HEK293 (cell line): ENCODE measurements around the gene TMEM150A.

Experiments
- CTCF ChIA-PET: fragments of 350-600 bp; formaldehyde crosslinking; extraction: SDS; loops from one replicate; lab custom pipeline; 2021; ENCODE audit warnings: antibody characterized with exemption; lab: Yijun Ruan, JAX
- POLR2A ChIA-PET: fragments of 300-600 bp; formaldehyde crosslinking; extraction: SDS; loops from one replicate; lab custom pipeline; 2020; ENCODE audit warnings: antibody characterized with exemption, inconsistent platforms; lab: Yijun Ruan, JAX
- H3K27ac ChIP-seq: fragments of 200-500 bp; sonication (Bioruptor generic); 2 replicates; pipeline ENCODE4 v1.5.1; 2014; ENCODE audit warnings: low read depth, low read length, control low read depth, inconsistent platforms; ENCODE audit errors: extremely low read depth
- H3K36me3 ChIP-seq, 2 experiments: fragments of 200-500 bp in 1 of 2; sonication (Bioruptor generic) in 1 of 2; 1 replicate in 1 of 2; 2 replicates in 1 of 2; pipeline ENCODE4 v1.5.1; 2014 to 2017; ENCODE audit warnings: inconsistent platforms in 2 of 2, low read length in 2 of 2; ENCODE audit not compliant: control insufficient read depth in 2 of 2, insufficient read depth in 1 of 2
- H3K4me1 ChIP-seq: fragments of 200-500 bp; sonication (Bioruptor generic); 2 replicates; pipeline ENCODE4 v1.5.1; 2014; ENCODE audit warnings: mild to moderate bottlenecking, low read length, inconsistent platforms; ENCODE audit not compliant: control insufficient read depth, insufficient read depth
- H3K4me3 ChIP-seq: 2 replicates; pipeline ENCODE4 v1.5.1; 2011; ENCODE audit warnings: low read depth, mild to moderate bottlenecking, control low read depth, low read length, moderate library complexity
- H3K9me3 ChIP-seq: fragments of 200-500 bp; sonication (Bioruptor generic); 2 replicates; pipeline ENCODE4 v1.5.1; 2014; ENCODE audit warnings: low read depth, low read length, inconsistent platforms; ENCODE audit not compliant: control insufficient read depth, insufficient read depth
- INSM2 ChIP-seq: fragments of 450-650 bp; formaldehyde crosslinking; IDR thresholded peaks from 2 replicates; pipeline ENCODE4 v1.5.1; 2016; ENCODE audit warnings: missing biosample characterization, missing genetic modification characterization
- OVOL3 ChIP-seq: fragments of 450-650 bp; formaldehyde crosslinking; IDR thresholded peaks from 2 replicates; pipeline ENCODE4 v1.5.1; 2016; ENCODE audit warnings: missing biosample characterization, missing genetic modification characterization
- PRDM1 ChIP-seq: fragments of 450-650 bp; formaldehyde crosslinking; IDR thresholded peaks from 2 replicates; pipeline ENCODE4; 2016; ENCODE audit warnings: missing biosample characterization, missing genetic modification characterization
- PRDM10 ChIP-seq: fragments of 450-650 bp; formaldehyde crosslinking; IDR thresholded peaks from 2 replicates; pipeline ENCODE4 v1.5.1; 2016; ENCODE audit warnings: missing biosample characterization, missing genetic modification characterization
- SALL2 ChIP-seq: fragments of 450-650 bp; formaldehyde crosslinking; IDR thresholded peaks from 2 replicates; pipeline ENCODE4 v1.5.0; 2017; ENCODE audit warnings: missing biosample characterization, mild to moderate bottlenecking, missing genetic modification characterization, borderline replicate concordance
- WT1 ChIP-seq: fragments of 450-650 bp; formaldehyde crosslinking; IDR thresholded peaks from 2 replicates; pipeline ENCODE4 v1.5.1; 2016; ENCODE audit warnings: missing biosample characterization, missing genetic modification characterization
- ZBTB6 ChIP-seq: fragments of 450-650 bp; formaldehyde crosslinking; IDR thresholded peaks from 2 replicates; pipeline ENCODE4 v1.5.1; 2017; ENCODE audit warnings: missing biosample characterization, missing genetic modification characterization
- ZFHX2 ChIP-seq: fragments of 450-650 bp; formaldehyde crosslinking; conservative IDR thresholded peaks from 2 replicates; pipeline ENCODE4 v1.5.1; 2016; ENCODE audit warnings: missing biosample characterization, missing genetic modification characterization
- ZFP41 ChIP-seq: fragments of 450-650 bp; formaldehyde crosslinking; IDR thresholded peaks from 2 replicates; pipeline ENCODE4 v1.5.1; 2016; ENCODE audit warnings: missing biosample characterization, missing genetic modification characterization, borderline replicate concordance
- ZNF174 ChIP-seq: fragments of 450-650 bp; formaldehyde crosslinking; IDR thresholded peaks from 2 replicates; pipeline ENCODE4 v1.5.0; 2017; ENCODE audit warnings: missing biosample characterization, mild to moderate bottlenecking, missing genetic modification characterization
- ZNF202 ChIP-seq: fragments of 450-650 bp; formaldehyde crosslinking; IDR thresholded peaks from 2 replicates; pipeline ENCODE4 v1.5.1; 2016; ENCODE audit warnings: missing biosample characterization, missing genetic modification characterization, borderline replicate concordance
- ZNF248 ChIP-seq: fragments of 450-650 bp; formaldehyde crosslinking; IDR thresholded peaks from 2 replicates; pipeline ENCODE4 v1.5.1; 2017; ENCODE audit warnings: missing biosample characterization, missing genetic modification characterization
- ZNF501 ChIP-seq: fragments of 450-650 bp; formaldehyde crosslinking; IDR thresholded peaks from 2 replicates; pipeline ENCODE4 v1.5.1; 2016; ENCODE audit warnings: missing biosample characterization, missing genetic modification characterization
- ZNF518A ChIP-seq: fragments of 450-650 bp; formaldehyde crosslinking; conservative IDR thresholded peaks from 2 replicates; pipeline ENCODE4 v1.5.1; 2016; ENCODE audit warnings: low read depth, missing biosample characterization, missing genetic modification characterization
- ZNF560 ChIP-seq: fragments of 450-650 bp; formaldehyde crosslinking; IDR thresholded peaks from 2 replicates; pipeline ENCODE4 v1.5.1; 2017; ENCODE audit warnings: missing biosample characterization, missing genetic modification characterization, borderline replicate concordance
- ZNF571 ChIP-seq: fragments of 450-650 bp; formaldehyde crosslinking; IDR thresholded peaks from 2 replicates; pipeline ENCODE4 v1.5.0; 2017; ENCODE audit warnings: missing biosample characterization, missing genetic modification characterization
- ZNF658 ChIP-seq: fragments of 450-650 bp; formaldehyde crosslinking; IDR thresholded peaks from 2 replicates; pipeline ENCODE4; 2016; ENCODE audit warnings: missing biosample characterization, missing genetic modification characterization
- ZNF830 ChIP-seq: fragments of 450-650 bp; IDR thresholded peaks from 2 replicates; pipeline ENCODE4 v1.5.0; 2018; ENCODE audit warnings: missing biosample characterization, missing genetic modification characterization, low read depth, mild to moderate bottlenecking, moderate library complexity
- ZSCAN23 ChIP-seq: fragments of 450-650 bp; formaldehyde crosslinking; IDR thresholded peaks from 2 replicates; pipeline ENCODE4 v1.5.1; 2016; ENCODE audit warnings: missing biosample characterization, missing genetic modification characterization

TMEM150A gene

GRCh38 chr2:85611217-85611704 is 8.8 kb upstream of the TMEM150A start:
- Histone ChIP-seq H3K27ac (peak overlapping the region; percentile 89; the same call in 1 of the 2 replicates), H3K4me1 (peaks cover 1% of the 10 kb centered on the region), H3K36me3 (peaks cover 8 to 32% of the 10 kb centered on the region in 2 experiments; a peak in 2 of 3 replicates), H3K9me3 (no peaks in the 10 kb centered on the region), H3K4me3 (peak overlapping the region; percentile 79)
- ChIA-PET POLR2A (interaction anchor here (0.6 to 1.8 kb wide), 15 partner anchors 9 to 257 kb away, joined by 3 to 31 read pairs (median 4); partner anchors contain the start of genes ELMOD3, MAT2A, RETSAT and RNF181), CTCF (interaction anchor here (0.9 to 1.2 kb wide), 2 partner anchors 11 to 61 kb away, joined by 3 read pairs; no protein-coding TSS in a partner anchor)
- TF ChIP-seq PRDM10 (tag by site-specific recombination) = peak; percentile 71
- no peak for TF ChIP-seq WT1 (tag by site-specific recombination)

- POLR2A ChIA-PET = interaction anchor here (0.6 to 4.7 kb wide), 3 partner anchors 9 to 25 kb away, joined by 4 to 43 read pairs (median 16); partner anchors contain the start of genes RNF181 and USP39
- no peak for TF ChIP-seq ZNF248 (tag by site-specific recombination)
- TF ChIP-seq ZNF202 (tag by site-specific recombination) = no peak
- TF ChIP-seq ZSCAN23 (tag by site-specific recombination) = no peak
- no peak for TF ChIP-seq INSM2 (tag by site-specific recombination)
- TF ChIP-seq ZNF518A (tag by site-specific recombination) = no peak
- no peak for TF ChIP-seq OVOL3 (tag by site-specific recombination)
- no peak for TF ChIP-seq ZBTB6 (tag by site-specific recombination)
- no peak for TF ChIP-seq ZNF174 (tag by site-specific recombination)
- TF ChIP-seq ZNF501 (tag by site-specific recombination) = no peak
- TF ChIP-seq ZNF571 (tag by site-specific recombination) = no peak
- TF ChIP-seq ZFP41 (tag by site-specific recombination) = no peak
- TF ChIP-seq ZNF830 (tag by site-specific recombination) = no peak
- no peak for TF ChIP-seq ZFHX2 (tag by site-specific recombination)
- TF ChIP-seq PRDM1 (tag by site-specific recombination) = no peak
- no peak for TF ChIP-seq SALL2 (tag by site-specific recombination)
- TF ChIP-seq ZNF560 (tag by site-specific recombination) = no peak
- TF ChIP-seq ZNF658 (tag by site-specific recombination) = no peak
Measured at GRCh38 chr2:85607268-85608215, 5.0 kb upstream of the TMEM150A start.

More at GRCh38 chr2:85607268-85608215, 5.0 kb upstream of the TMEM150A start:
- Histone ChIP-seq H3K27ac (no peak overlapping the region), H3K9me3 (no peaks in the 10 kb centered on the region), H3K4me1 (peaks cover 9% of the 10 kb centered on the region), H3K36me3 (peaks cover 8 to 32% of the 10 kb centered on the region in 2 experiments; a peak in 2 of 3 replicates), H3K4me3 (no peak overlapping the region)
- CTCF ChIA-PET = interaction anchor here (0.7 kb wide), 1 partner anchor 45 kb away, joined by 3 read pairs; no protein-coding TSS in a partner anchor
